Stimulated activated CD4-positive, alpha-beta T cell treated with anti-CD3 and anti-CD28 coated beads, Interleukin-4, amount 100 ng/mL, for 4 hours (primary cell): ENCODE measurements around the gene USP15.
A peak's percentile ranks its signal among the peaks of the same experiment; 100 is the strongest.

ENCODE experiments used
- DNase-seq, 2 experiments: peaks; one replicate each; pipeline ENCODE4 v3.0.0-alpha.2; 2020

USP15 gene

DNA sequence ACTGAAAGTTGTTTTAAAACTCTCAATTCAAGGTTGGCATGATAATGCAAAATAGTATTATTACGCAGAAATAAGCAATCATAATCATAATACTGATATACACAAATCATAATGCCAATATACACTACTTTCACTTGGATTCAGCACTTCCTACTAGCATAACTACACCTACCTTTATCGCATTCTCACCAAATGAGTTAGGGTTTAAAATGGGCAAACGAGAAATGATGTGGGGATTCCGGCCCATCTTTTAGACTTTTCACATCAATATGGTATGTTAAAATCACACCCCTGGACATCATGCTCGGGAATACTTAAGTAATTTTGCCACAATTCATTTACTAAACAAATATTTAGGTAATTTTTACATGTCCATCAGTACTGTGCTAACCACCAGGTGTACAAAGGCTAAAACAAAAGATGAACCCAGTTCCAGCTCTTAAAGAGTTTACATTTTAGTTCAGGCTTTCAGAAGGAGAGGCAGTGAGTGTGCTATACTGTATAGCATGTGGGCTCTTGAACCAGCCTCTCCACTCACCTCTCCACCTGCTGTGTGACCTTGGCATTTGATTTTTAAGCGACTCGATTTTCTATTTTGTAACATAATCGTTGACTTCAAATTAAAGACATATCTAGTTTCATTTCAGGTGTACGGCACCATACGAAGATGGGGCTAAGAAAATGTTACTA, 1.1 kb upstream of the USP15 start:
- DNase-seq, result no peak

DNA sequence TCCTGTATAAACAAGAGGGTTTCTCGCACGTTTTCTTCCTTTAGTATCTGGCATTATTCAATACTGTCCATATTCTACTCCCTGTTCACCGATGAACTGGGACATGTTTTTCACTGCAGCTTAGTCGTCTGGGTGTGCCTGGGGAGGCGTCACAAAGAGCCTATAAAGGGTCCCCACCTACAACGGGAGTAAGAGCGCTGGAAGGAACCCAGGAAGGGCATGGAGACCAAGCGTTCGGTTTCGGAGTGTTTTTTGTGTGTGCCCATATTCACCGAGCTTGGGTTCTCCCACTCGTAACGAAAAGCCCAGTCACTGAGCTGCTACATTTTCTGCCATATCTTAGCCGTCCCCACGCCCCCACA, 592 bp upstream of the USP15 start:
- no peak for DNase-seq

DNA sequence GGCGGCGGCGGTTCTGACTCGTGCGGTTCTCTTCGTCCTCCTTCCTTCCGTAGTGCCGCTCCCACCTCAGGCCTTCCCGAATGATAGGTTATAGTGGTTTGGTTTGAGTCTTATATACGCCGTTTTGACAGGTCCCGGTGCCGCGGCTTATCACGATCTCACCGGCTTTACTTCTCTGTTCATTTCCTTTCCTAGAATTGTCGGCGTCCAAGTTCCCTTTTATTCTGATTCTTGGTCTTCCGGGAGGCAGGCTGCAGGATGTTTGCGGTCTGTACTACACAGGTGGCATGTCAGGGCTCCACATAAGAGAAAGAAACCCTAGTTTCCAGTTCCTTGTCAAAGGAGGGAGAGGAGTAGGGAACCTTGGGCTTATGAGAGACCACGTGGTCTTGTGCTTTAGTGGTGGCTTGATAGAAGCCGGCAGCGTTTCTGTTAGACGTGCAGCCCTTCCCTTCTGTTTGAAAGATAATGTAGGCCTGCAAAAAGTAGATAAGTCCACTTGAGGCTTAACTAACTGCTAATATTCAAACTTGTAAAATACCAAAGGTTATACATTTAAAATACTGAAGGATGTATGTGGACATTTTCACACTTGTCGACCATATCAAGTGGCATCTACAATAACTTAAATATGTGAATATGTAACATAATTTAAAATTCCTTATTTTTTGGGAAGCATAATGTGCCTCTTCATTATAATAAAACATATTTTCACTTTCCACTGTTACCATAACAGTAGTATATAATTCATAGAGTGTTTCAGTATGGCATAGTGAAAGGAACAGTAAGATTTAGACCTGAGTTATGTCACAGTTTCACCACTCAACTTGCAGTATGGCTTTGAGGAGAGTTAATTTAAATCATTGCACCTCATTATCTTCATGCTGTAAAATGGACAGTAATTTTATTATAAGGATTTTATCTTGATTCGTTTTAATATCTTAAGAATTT, 804 bp downstream of the USP15 start:
- peak; percentile 23 to 61 for DNase-seq

DNA sequence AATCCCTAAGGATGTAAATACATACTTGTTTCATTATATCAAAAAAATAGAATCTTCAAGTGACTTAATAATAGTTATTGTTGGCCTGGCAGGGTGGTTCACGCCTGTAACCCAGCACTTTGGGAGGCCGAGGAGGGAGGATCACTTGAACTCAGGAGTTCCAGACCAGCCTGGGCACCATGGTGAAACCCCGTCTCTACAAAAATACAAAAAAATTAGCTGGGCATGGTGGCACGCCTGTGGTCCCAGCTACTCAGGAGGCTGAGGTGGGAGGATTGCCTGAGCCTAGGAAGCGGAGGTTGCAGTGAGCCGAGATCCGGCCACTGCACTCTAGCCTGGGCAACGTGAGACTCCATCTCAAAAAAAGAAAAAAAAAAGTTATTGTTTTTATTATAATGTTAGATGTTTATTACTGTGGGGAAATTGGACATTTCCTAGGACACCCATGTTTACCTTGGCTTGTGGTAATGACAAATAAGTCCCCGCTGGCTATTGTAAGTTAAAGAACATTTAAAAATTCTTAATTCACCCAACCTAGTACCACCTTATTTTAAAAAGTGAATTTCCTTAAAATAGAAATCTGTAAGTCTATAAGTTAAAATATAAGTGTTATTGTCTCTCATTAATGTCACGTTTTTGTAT, 1.8 kb downstream of the USP15 start:
- DNase-seq, result no peak

DNA sequence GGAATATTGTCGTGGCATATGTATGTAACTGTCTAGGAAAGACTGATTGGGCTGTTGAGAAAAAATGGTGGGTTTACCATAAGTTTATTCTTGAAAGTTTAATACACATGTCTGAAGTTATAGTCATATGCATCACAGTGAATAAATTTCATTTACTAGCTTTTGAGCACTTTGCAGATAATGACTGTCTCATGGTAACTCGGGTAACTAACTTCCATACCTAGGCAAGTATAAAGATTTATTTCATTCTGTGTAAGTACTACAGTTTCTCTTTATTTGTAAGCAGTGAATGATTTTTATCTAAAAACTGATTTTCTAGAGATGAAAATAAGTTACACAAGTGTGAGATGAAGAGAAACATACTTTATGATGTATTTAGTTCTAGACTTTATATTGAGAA, 3.0 kb downstream of the USP15 start:
- no peak for DNase-seq

DNA sequence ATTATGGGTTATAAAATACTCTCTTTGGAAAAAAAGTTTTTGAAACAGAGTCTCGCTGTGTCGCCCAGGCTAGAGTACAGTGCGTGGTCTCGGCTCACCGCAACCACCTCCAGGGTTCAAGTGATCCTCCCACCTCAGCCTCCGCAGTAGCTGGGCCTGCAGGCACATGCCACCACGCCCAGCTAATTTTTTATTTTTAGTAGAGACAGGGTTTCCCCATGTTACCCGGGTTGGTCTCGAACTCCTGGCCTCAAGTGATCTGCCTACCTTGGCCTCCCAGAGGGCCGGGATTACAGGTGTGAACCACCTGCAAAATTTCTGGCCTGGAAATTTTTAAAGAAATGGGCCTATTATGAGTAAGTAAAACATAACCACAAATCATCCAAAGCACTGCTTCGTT, 3.8 kb downstream of the USP15 start:
- peak in 1 of 2 experiments; percentile 49 for DNase-seq

DNA sequence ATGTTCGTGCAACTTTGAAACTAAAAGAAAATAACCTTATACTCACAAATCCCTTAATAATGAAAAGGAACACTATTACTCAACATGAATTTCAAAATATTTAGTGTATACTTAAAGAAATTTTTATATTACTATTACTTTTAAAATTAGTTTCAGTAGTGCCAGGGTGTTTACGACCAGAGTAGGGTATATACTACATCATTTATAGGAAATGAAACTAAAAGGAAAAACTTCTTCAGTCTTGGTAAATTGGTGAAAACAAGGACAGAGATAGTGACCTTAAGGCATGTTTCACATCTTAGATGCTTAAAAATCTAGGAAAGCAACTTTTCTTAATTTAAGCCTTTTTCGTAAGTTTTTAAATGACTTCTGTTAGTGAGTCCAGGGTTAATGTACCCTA, 4.5 kb downstream of the USP15 start:
- DNase-seq, result no peak

DNA sequence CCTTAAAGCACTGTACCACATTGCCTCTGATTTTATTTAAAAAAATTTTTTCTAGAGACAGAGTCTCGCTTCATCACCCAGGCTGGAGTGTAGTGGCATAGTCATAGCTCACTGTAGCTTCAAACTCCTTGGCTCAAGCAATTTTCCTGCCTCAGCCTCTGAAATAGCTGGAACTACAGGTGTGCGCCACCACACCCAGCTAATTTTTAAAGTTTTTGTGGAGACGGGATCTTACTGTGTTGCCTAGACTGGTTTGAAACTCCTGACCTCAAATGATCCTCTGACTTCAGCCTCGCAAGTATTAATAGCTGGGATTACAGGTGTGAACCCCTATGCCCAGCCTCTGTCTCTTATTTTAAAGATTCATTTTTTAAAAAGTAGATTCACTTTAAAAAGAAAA, 5.3 kb downstream of the USP15 start:
- DNase-seq, result no peak

DNA sequence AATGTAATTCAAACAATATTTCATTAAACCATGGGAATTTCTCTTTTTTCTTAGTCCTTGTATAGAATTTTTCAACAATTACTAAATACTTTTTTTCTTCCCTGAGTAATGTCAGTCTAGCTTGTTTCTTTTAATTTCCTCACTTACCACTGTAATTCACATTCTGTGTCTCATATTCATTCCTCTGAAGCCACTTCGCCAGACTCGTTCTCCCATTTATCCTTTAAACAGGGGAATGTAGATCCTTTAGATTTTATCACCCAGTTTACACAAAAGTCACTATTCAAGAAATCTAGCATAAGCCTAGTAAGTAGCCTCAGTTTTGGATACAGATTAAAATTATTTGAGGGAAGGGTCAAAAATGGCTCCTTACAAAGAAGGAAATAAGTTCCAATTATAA, 6.8 kb downstream of the USP15 start:
- no peak for DNase-seq

DNA sequence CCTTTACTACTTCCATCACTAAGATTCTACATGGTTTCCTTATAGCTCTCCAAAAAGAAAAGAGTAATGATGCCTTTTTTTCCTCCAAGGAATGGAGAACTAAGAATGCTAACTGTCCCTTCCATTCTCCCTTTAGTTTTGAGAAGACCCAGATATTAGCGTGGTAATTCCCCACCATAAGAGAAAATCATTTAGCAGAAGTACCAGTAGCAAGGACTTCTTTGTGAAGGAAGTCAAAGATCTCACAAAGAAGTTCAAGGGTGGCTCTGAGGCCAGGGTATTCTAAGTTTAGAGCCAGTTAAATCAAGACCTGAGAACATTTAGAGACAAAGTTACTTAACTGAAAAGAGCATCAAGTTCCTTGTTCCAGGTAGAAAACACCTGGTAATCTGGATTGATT, 7.3 kb downstream of the USP15 start:
- DNase-seq, result no peak

DNA sequence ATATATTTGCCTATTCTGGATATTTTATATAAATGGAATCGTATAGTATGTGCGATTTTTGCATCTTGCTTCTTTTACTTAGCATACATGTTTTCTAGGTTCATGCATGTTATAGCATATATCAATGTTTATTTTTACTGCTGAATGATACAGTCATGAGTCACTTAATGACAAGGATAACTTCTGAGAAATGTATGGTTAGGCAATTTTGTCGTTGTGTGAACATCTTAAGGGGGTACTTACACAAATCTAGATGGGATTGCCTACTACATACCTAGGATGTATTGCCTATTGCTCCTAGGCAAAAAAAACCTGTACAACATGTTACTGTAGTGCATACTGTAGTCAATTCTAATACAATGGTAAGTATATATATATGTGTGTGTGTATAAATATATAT, 8.8 kb downstream of the USP15 start:
- DNase-seq, result no peak

DNA sequence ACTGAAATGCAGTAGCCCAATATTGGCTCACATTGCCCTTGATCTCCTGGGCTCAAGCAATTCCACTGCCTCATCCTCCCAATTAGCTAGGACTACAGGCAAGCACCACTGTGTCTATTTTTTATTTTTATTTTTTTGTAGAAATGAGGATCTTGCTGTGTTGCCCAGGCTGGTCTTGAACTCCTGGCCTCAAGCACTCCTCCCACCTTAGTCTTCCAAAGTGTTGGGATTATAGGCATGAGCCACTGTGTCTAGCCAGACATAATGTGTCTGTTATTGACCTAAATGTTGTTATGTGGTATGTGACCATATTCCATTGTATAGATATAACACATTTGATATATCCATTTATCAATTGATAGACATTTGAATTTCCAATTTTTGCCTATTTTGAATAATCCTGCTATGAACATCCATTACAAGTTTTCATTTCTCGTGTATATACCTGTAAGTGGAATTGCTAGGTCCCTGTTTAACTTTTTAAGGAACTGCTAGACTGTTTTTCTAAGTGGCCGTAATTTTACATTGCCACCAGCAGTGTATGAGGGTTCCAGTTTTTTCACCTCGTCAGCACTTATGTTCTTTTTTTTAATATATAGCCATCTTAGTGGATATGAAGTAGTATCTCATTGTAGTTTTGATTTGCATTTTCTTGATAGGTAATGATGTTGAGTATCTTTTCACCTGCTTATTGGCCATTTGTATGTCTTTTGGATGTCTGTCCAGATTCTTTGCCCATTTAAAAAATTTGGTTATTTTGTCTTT, 9.4 kb downstream of the USP15 start:
- no peak for DNase-seq

DNA sequence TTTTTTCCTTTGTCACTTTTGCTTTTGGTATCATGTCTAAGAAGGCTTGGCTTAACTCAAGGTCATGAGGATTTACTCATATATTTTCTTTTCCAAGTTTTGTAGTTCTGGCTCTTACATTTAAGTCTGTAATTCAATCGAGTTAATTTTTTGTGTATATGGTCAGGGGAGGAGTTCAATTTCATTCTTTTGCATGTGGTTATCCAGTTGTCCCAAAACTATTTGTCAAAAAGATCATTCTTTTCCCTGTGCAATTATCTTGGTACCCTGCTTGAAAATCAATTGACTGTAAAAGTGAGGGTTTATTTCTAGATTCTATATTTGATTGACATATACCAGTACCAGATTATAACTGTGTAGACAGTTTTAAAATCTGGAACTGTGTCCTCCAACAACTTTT, 10.2 kb downstream of the USP15 start:
- no peak for DNase-seq

DNA sequence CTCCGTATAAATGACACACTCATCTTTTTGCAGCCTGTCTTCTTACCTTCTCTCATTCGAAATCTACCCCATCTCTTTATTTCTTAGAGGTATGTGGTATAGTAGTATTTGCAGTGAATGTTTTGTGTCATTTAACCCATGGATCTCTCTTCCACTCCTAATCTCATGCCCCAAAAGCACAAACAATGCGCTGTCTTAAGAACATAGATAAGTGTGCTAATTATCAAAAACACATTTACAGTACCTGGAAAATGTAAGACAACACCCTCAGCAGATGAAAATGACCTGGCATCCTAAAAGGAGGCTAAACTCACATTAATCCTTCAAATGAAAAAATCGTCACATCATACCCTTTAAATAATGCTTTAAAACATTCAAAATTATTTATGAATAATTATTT, 10.7 kb downstream of the USP15 start:
- no peak for DNase-seq

DNA sequence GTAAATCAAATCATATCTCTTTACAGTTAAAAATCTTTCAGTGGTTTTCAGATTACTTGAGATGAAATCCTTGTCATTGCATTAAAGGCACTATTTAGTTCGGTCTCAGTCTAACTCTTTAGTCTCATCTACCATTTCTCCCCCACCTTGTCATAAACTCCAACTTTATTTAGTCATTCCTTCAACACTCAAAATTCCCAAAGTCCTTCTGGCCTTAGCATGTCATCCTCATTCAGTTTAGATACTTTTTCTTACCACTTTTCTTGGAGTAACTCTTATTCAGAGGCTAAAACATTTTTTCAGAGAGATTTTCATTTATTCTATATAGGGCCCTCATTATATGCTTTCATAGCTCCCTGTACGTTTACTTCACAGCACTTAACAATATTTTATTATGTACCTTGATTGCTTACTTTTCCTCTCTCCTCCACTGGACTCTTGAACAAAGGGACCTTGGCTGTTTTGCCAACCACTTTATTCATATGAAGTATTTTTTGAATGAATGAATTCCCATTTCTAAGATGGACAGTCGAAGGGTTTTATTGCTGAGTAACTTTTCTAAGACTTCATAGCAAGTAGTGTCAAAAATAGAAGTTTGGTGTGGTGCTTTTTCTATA, 12.8 kb downstream of the USP15 start:
- no peak for DNase-seq

DNA sequence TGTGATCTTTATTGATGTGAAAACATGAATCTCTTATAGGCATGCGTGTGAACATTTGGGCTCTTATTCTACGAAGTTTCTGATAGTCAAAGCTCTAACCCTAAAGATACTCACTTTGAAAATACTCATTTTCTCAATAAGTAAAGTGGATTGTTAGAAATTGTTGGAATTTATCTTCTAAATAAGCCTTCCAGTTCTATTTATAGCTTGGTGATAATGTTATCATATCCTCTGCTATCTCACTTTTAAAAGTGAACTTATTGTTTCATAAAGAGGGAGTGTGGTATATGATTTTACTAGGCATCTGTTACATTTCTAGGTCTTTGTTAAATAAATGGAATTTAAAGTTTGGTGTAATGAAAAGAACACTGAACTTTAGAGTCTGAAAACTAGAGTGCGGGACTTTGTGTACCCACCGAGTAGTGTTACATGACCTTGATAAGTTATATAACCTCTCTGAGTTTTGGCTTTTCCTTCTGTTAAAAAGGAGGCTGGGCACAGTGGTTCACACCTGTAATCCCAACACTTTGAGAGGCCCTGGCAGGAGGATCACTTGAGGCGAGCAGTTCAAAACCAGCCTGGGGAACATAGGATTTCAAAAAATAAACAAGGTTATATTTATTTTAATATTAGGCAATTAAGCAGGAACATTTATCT, 13.6 kb downstream of the USP15 start:
- no peak for DNase-seq

DNA sequence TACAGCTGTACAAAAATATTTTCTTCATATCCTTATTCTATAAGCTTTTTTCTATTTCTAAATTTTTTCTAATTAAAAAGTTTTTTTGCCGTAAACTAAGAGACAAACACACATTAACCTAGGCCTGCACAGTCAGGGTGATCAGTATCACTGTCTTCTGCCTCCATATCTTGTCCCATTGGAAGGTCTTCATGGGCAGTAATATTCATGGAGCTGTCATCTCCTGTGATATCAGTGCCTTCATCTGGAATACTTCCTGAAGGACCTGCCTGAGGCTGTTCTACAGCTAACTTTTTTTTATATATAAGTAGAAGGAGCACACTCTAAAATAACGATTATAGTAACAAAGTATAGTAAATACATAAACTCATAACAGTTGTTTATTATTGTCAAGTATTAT, 17.8 kb downstream of the USP15 start:
- no peak for DNase-seq

DNA sequence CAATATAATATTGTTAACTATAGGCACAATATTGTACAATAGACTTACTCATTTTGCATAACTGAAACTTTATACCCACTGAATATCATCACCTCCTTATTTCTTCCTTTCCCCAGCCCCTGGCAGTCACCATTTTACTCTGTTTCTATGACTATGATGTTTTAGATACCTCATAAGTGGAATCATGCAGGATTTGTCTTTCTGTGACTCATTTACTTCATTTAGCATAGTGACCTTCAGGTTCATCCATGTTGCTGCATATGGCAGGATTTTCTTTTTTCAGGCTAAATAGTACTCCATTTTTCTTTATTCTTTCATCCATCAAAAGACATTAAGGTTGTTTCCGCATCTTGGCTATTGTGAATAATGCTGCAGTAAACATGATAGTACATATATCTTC, 18.9 kb downstream of the USP15 start:
- no peak for DNase-seq

DNA sequence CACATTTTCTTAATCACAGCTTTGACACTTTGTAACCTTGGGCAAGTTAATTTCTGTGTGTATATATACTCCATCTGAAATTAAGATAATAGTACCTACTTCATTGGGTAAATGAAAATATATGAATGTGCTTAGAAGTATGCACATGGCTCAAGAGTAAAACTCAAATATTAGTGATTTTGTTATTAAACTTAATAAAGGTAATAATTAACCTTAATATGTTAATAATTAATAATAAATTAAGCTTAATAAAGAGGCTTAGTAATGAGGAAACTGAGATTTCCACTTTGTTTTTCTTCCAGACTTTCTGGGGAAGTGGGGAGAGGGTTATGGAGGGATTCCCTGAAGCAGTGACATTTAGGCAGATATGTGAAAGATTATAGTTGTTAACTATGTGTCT, 19.8 kb downstream of the USP15 start:
- DNase-seq, result no peak

DNA sequence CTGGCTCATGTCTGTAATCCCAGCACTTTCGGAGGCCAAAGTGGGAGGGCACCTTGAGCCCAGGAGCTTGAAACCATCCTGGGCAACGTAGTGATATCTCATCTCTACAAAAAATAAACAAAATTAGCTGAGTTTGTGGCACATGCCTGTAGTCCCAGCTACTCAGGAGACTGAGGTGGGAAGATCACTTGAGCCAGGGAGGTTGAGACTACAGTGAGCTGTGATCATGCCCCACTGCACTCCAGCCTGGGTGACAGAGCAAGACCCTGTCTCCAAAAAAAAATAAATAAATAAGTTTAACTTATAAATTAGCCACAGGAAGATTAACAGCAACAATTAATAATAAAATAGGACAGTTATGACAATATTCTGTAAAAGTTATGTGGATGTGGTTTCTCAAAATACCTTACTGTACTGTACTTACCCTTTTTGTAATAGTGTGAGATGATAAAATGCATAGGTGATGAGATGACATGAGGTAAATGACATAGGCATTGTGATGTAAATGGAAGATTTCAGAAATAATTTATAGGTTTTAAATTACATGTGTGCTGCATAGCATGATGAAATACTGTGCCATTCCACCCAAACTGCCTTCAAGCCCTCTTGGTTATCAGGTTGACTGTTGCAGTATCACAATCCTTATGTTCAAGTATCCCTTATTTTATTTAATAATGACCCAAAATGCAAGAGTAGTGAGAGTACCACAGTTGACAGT, 22.0 kb downstream of the USP15 start:
- no peak for DNase-seq

DNA sequence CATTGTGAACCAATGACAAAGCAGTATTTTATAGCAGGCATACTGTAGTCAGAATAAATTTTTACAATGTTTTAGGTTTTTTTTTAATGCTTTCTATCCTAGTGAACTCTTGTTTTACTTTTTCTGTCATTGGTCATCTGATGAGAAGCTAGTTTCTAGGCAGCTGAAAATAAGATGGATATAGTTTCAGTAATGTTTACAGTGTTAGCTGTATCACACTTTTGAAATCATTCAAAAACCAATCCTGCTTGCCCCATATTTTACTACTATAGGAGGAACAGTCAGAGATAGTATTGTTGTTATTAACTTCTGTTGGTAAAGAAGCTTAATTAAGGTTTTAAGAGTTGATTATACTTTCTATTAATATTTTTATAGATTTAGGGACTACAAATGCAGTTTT, 24.5 kb downstream of the USP15 start:
- DNase-seq, result no peak

DNA sequence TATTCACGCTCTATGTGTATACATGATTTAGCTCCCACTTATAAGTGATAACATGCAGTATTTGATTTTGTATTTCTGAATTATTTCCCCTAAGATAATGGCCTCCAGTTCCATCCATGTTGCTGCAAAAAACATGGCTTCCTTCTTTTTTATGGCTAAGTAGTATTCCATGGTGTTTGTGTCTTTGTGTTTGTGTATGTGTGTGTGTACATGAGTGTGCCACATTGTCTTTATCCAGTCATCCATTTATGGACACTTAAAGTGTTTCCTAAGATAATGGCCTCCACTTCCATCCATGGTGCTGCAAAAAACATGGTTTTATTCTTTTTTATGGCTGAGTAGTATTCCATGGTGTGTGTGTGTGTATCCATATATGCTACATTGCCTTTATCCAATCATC, 25.1 kb downstream of the USP15 start:
- DNase-seq, result no peak
